ENCODE measurements around the gene WNT16. TPM values are rescaled to one million over a fixed set of nuclear protein-coding genes. Genes with fewer than 3 reads are reported as not detected.

The WNT16 gene
- total and polyA plus RNA-seq, 2 experiments from 2014 or later, result 0.45 to 0.73 TPM

DNA sequence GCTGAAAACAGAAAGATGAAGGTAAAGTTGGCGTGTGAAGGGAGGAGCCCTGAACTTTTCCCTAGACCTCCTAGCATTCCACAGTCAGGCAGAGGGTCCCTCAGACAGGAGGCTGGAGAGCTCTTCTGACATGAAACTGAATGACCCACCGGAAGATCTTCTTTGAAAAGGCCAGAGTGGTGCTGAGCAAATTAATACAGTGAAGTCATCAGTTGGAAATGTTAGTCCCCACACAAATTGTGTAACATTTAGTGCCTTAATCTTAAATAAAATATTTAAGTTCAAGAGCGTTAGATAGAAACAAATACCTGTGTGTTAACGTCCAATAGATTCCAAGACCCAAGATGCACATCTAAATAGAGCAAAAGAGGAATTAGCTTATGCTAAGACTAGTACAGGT lies 49.0 kb upstream of the WNT16 start (continued):
- TF ChIP-seq, protein P1, sequence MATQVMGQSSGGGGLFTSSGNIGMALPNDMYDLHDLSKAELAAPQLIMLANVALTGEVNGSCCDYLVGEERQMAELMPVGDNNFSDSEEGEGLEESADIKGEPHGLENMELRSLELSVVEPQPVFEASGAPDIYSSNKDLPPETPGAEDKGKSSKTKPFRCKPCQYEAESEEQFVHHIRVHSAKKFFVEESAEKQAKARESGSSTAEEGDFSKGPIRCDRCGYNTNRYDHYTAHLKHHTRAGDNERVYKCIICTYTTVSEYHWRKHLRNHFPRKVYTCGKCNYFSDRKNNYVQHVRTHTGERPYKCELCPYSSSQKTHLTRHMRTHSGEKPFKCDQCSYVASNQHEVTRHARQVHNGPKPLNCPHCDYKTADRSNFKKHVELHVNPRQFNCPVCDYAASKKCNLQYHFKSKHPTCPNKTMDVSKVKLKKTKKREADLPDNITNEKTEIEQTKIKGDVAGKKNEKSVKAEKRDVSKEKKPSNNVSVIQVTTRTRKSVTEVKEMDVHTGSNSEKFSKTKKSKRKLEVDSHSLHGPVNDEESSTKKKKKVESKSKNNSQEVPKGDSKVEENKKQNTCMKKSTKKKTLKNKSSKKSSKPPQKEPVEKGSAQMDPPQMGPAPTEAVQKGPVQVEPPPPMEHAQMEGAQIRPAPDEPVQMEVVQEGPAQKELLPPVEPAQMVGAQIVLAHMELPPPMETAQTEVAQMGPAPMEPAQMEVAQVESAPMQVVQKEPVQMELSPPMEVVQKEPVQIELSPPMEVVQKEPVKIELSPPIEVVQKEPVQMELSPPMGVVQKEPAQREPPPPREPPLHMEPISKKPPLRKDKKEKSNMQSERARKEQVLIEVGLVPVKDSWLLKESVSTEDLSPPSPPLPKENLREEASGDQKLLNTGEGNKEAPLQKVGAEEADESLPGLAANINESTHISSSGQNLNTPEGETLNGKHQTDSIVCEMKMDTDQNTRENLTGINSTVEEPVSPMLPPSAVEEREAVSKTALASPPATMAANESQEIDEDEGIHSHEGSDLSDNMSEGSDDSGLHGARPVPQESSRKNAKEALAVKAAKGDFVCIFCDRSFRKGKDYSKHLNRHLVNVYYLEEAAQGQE (IDR thresholded peaks at IDR 0.05; ENCODE audit: unreplicated experiment), result no peak
- TF ChIP-seq POLR2AphosphoS5 (IDR thresholded peaks at IDR 0.05; ENCODE audit: low read depth), result no peak
- no peak for TF ChIP-seq CREB1 (CRISPR knock-in tag; IDR thresholded peaks at IDR 0.05; ENCODE audit: low read depth)
- TF ChIP-seq JUNB (IDR thresholded peaks at IDR 0.05; ENCODE audit: unreplicated experiment), result no peak

DNA sequence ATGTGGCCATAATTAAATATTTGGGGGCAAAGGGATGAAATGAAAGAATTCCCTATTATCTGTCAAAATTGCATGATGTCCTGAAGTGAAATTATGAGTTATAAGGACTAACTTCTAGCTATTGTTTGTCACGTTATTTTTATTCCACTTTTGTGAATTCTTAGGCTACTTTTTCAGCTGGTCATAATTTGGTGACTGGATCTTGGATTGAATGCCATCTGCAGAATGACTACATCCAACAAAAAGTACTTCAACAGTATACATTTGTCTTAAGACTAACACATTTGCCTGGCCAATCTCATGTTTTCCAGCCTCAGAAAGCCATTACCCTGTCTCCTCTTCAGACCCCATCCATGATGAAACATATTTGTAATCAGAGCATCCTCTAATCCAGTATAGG lies 48.1 kb upstream of the WNT16 start:
- Histone ChIP-seq H3K79me2 (replicated peaks; ENCODE audit: insufficient read depth) (no peaks in the 10 kb centered on the region), H3K9me2 (ENCODE audit: insufficient read depth) (peaks cover 15% of the 10 kb centered on the region), H2AFZ (no peak overlapping the region), H3K4me1 (ENCODE audit: insufficient read depth) (peaks cover 18% of the 10 kb centered on the region; the same call in 1 of the 2 replicates), H3K27me3 (ENCODE audit: insufficient read depth) (no peaks in the 10 kb centered on the region), H3K4me3 (no peak overlapping the region), H3K4me2 (no peak overlapping the region), H3K27ac (ENCODE audit: low read depth) (no peak overlapping the region), H4K20me1 (replicated peaks; ENCODE audit: insufficient read depth) (no peaks in the 10 kb centered on the region), H3K36me3 (ENCODE audit: insufficient read depth) (peaks cover 5% of the 10 kb centered on the region; the same call in 1 of the 2 replicates), H3F3A (replicated peaks; ENCODE audit: low read depth) (no peaks in the 10 kb centered on the region)
- DNase-seq (ENCODE audit: low spot score) (no peak), ATAC-seq (no peak)
- Mint-ChIP-seq H3K4me1 (peaks cover 15% of the 10 kb centered on the region), H3K27me3 (ENCODE audit: insufficient read depth, low read depth, poor library complexity) (no peaks in the 10 kb centered on the region), H3K27ac (no peak overlapping the region), H3K36me3 (ENCODE audit: low read depth) (peaks cover 19% of the 10 kb centered on the region), H3K9me3 (peaks cover 20% of the 10 kb centered on the region), H3K4me3 (no peak overlapping the region)
- TF ChIP-seq NANOG (IDR thresholded peaks at IDR 0.05; ENCODE audit: borderline replicate concordance) (no peak), EZH2phosphoT487 (IDR thresholded peaks at IDR 0.05; ENCODE audit: unreplicated experiment) (no peak), EZH2 (IDR thresholded peaks at IDR 0.05; ENCODE audit: low read depth, unreplicated experiment) (no peak), STAT1 (IDR thresholded peaks at IDR 0.05; ENCODE audit: unreplicated experiment) (no peak), ZNF114 (CRISPR knock-in tag; IDR thresholded peaks at IDR 0.05) (no peak)
- TF ChIP-seq, protein P2, sequence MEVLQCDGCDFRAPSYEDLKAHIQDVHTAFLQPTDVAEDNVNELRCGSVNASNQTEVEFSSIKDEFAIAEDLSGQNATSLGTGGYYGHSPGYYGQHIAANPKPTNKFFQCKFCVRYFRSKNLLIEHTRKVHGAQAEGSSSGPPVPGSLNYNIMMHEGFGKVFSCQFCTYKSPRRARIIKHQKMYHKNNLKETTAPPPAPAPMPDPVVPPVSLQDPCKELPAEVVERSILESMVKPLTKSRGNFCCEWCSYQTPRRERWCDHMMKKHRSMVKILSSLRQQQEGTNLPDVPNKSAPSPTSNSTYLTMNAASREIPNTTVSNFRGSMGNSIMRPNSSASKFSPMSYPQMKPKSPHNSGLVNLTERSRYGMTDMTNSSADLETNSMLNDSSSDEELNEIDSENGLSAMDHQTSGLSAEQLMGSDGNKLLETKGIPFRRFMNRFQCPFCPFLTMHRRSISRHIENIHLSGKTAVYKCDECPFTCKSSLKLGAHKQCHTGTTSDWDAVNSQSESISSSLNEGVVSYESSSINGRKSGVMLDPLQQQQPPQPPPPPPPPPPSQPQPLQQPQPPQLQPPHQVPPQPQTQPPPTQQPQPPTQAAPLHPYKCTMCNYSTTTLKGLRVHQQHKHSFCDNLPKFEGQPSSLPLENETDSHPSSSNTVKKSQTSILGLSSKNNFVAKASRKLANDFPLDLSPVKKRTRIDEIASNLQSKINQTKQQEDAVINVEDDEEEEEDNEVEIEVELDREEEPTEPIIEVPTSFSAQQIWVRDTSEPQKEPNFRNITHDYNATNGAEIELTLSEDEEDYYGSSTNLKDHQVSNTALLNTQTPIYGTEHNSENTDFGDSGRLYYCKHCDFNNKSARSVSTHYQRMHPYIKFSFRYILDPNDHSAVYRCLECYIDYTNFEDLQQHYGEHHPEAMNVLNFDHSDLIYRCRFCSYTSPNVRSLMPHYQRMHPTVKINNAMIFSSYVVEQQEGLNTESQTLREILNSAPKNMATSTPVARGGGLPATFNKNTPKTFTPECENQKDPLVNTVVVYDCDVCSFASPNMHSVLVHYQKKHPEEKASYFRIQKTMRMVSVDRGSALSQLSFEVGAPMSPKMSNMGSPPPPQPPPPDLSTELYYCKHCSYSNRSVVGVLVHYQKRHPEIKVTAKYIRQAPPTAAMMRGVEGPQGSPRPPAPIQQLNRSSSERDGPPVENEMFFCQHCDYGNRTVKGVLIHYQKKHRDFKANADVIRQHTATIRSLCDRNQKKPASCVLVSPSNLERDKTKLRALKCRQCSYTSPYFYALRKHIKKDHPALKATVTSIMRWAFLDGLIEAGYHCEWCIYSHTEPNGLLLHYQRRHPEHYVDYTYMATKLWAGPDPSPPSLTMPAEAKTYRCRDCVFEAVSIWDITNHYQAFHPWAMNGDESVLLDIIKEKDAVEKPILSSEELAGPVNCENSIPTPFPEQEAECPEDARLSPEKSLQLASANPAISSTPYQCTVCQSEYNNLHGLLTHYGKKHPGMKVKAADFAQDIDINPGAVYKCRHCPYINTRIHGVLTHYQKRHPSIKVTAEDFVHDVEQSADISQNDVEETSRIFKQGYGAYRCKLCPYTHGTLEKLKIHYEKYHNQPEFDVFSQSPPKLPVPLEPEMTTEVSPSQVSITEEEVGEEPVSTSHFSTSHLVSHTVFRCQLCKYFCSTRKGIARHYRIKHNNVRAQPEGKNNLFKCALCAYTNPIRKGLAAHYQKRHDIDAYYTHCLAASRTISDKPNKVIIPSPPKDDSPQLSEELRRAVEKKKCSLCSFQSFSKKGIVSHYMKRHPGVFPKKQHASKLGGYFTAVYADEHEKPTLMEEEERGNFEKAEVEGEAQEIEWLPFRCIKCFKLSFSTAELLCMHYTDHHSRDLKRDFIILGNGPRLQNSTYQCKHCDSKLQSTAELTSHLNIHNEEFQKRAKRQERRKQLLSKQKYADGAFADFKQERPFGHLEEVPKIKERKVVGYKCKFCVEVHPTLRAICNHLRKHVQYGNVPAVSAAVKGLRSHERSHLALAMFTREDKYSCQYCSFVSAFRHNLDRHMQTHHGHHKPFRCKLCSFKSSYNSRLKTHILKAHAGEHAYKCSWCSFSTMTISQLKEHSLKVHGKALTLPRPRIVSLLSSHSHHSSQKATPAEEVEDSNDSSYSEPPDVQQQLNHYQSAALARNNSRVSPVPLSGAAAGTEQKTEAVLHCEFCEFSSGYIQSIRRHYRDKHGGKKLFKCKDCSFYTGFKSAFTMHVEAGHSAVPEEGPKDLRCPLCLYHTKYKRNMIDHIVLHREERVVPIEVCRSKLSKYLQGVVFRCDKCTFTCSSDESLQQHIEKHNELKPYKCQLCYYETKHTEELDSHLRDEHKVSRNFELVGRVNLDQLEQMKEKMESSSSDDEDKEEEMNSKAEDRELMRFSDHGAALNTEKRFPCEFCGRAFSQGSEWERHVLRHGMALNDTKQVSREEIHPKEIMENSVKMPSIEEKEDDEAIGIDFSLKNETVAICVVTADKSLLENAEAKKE (CRISPR knock-in tag; IDR thresholded peaks at IDR 0.05), result no peak
- TF ChIP-seq, protein P3, sequence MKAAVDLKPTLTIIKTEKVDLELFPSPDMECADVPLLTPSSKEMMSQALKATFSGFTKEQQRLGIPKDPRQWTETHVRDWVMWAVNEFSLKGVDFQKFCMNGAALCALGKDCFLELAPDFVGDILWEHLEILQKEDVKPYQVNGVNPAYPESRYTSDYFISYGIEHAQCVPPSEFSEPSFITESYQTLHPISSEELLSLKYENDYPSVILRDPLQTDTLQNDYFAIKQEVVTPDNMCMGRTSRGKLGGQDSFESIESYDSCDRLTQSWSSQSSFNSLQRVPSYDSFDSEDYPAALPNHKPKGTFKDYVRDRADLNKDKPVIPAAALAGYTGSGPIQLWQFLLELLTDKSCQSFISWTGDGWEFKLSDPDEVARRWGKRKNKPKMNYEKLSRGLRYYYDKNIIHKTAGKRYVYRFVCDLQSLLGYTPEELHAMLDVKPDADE (IDR thresholded peaks at IDR 0.05), result no peak
- TF ChIP-seq, protein P4, sequence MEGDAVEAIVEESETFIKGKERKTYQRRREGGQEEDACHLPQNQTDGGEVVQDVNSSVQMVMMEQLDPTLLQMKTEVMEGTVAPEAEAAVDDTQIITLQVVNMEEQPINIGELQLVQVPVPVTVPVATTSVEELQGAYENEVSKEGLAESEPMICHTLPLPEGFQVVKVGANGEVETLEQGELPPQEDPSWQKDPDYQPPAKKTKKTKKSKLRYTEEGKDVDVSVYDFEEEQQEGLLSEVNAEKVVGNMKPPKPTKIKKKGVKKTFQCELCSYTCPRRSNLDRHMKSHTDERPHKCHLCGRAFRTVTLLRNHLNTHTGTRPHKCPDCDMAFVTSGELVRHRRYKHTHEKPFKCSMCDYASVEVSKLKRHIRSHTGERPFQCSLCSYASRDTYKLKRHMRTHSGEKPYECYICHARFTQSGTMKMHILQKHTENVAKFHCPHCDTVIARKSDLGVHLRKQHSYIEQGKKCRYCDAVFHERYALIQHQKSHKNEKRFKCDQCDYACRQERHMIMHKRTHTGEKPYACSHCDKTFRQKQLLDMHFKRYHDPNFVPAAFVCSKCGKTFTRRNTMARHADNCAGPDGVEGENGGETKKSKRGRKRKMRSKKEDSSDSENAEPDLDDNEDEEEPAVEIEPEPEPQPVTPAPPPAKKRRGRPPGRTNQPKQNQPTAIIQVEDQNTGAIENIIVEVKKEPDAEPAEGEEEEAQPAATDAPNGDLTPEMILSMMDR (conservative IDR thresholded peaks at IDR 0.05; ENCODE audit: low read depth in 2 of 2), result no peak
